ENCODE measurements around the gene GRB10. TPM values are rescaled to one million over a fixed set of nuclear protein-coding genes. Genes with fewer than 3 reads are reported as not detected.

GRB10 gene
- polyA plus RNA-seq, 1 donor from 2014 or later: 78.4 TPM

DNA sequence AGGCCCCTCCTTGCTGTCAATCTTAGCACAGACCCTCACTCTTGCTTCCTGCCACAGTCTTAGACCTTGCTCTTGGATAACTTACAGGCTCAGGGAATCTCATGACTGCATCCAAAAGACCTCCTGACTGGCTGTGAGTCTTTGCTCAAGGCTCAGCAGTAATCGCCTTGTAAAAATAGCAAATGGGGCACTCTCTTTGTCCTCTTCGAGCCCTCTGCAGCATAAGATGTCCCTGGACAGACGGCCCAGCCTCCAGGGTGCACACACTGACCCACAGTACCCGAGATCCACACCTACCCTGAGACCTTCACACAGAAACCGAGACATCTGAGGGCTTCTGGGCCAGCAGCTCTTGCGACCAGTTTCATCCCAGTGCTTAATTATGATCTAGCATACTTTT, 151.6 kb downstream of the GRB10 start:
- Histone ChIP-seq H3K36me3 (ENCODE audit: insufficient read depth, low read length) (no peaks in the 10 kb centered on the region), H2AFZ (ENCODE audit: low read depth, low read length) (no peak overlapping the region), H3K4me3 (ENCODE audit: low read length) (no peak overlapping the region), H4K20me1 (ENCODE audit: insufficient read depth) (no peaks in the 10 kb centered on the region), H3K79me2 (replicated peaks; ENCODE audit: insufficient read depth, low read length) (peaks cover 23% of the 10 kb centered on the region), H3K27me3 (ENCODE audit: insufficient read depth, low read depth, low read length) (no peaks in the 10 kb centered on the region), H3F3A (ENCODE audit: insufficient read depth, low read length, poor library complexity, severe bottlenecking) (no peaks in the 10 kb centered on the region), H3K9me2 (ENCODE audit: insufficient read depth, low read length) (no peaks in the 10 kb centered on the region), H3K9ac (ENCODE audit: low read length) (no peak overlapping the region), H3K27ac (ENCODE audit: low read length) (no peak overlapping the region), H3K4me2 (ENCODE audit: low read length) (no peak overlapping the region), H3K9me3 (ENCODE audit: low read length) (no peaks in the 10 kb centered on the region)
- TF ChIP-seq MXI1 (conservative IDR thresholded peaks at IDR 0.05; ENCODE audit: poor library complexity, severe bottlenecking): no peak
- no peak for TF ChIP-seq EP300 (conservative IDR thresholded peaks at IDR 0.05; ENCODE audit: poor library complexity, severe bottlenecking)
- no peak for TF ChIP-seq SMC3 (conservative IDR thresholded peaks at IDR 0.05; ENCODE audit: poor library complexity)
- TF ChIP-seq POLR2AphosphoS5 (IDR thresholded peaks at IDR 0.05): no peak
- no peak for TF ChIP-seq RAD21 (conservative IDR thresholded peaks at IDR 0.05)
- no peak for TF ChIP-seq EZH2 (IDR thresholded peaks at IDR 0.05; ENCODE audit: borderline replicate concordance, insufficient read depth, low read length, poor library complexity, severe bottlenecking)
- TF ChIP-seq, protein P1, sequence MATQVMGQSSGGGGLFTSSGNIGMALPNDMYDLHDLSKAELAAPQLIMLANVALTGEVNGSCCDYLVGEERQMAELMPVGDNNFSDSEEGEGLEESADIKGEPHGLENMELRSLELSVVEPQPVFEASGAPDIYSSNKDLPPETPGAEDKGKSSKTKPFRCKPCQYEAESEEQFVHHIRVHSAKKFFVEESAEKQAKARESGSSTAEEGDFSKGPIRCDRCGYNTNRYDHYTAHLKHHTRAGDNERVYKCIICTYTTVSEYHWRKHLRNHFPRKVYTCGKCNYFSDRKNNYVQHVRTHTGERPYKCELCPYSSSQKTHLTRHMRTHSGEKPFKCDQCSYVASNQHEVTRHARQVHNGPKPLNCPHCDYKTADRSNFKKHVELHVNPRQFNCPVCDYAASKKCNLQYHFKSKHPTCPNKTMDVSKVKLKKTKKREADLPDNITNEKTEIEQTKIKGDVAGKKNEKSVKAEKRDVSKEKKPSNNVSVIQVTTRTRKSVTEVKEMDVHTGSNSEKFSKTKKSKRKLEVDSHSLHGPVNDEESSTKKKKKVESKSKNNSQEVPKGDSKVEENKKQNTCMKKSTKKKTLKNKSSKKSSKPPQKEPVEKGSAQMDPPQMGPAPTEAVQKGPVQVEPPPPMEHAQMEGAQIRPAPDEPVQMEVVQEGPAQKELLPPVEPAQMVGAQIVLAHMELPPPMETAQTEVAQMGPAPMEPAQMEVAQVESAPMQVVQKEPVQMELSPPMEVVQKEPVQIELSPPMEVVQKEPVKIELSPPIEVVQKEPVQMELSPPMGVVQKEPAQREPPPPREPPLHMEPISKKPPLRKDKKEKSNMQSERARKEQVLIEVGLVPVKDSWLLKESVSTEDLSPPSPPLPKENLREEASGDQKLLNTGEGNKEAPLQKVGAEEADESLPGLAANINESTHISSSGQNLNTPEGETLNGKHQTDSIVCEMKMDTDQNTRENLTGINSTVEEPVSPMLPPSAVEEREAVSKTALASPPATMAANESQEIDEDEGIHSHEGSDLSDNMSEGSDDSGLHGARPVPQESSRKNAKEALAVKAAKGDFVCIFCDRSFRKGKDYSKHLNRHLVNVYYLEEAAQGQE (IDR thresholded peaks at IDR 0.05; ENCODE audit: borderline replicate concordance): no peak
- TF ChIP-seq, protein P2, sequence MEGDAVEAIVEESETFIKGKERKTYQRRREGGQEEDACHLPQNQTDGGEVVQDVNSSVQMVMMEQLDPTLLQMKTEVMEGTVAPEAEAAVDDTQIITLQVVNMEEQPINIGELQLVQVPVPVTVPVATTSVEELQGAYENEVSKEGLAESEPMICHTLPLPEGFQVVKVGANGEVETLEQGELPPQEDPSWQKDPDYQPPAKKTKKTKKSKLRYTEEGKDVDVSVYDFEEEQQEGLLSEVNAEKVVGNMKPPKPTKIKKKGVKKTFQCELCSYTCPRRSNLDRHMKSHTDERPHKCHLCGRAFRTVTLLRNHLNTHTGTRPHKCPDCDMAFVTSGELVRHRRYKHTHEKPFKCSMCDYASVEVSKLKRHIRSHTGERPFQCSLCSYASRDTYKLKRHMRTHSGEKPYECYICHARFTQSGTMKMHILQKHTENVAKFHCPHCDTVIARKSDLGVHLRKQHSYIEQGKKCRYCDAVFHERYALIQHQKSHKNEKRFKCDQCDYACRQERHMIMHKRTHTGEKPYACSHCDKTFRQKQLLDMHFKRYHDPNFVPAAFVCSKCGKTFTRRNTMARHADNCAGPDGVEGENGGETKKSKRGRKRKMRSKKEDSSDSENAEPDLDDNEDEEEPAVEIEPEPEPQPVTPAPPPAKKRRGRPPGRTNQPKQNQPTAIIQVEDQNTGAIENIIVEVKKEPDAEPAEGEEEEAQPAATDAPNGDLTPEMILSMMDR (IDR thresholded peaks at IDR 0.05; ENCODE audit: poor library complexity, severe bottlenecking): no peak
- TF ChIP-seq TAF1 (IDR thresholded peaks at IDR 0.05; ENCODE audit: low read depth): no peak

DNA sequence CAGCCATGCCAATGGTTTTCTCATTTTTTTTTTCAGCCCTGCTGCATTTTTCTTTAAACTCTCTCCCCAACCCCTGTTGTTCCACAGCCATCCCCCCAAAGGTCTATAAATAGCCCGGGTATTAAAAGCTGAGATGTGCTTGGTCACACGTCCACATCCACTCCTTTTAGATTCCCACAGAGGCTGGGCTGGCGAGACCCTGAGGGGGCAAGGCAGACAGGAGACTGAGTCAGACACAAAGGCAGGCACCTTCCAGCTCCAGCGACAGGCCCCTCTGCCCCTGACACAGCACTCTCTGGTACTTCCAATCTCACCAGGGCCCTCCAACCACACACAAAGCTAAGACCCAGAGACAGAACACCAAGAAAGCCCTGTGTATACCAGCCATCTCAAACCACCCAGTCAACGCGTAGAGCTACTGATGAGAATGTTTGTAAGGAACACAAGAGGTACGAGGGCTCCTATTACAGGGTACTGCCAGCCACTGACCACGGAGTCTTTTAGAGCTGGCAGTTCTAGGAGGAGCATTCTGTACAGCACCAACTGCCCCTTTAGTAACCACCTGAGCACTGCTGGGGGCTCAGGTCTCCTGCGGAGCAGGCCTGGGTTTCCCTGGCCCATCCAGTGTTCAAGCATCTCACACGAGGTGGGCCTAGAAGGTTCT, 153.3 kb downstream of the GRB10 start:
- H3F3A ChIP-seq (ENCODE audit: insufficient read depth, low read length, poor library complexity, severe bottlenecking): no peaks in the 10 kb centered on the region
- H3K27ac ChIP-seq (ENCODE audit: low read length): no peak overlapping the region
- no peaks in the 10 kb centered on the region for H3K9me3 ChIP-seq (ENCODE audit: low read length)
- H3K4me3 ChIP-seq (ENCODE audit: low read length): no peak overlapping the region
- H3K9ac ChIP-seq (ENCODE audit: low read length): no peak overlapping the region
- no peaks in the 10 kb centered on the region for H3K27me3 ChIP-seq (ENCODE audit: insufficient read depth, low read depth, low read length)
- H3K4me2 ChIP-seq (ENCODE audit: low read length): no peak overlapping the region
- H3K36me3 ChIP-seq (ENCODE audit: insufficient read depth, low read length): no peaks in the 10 kb centered on the region
- H2AFZ ChIP-seq (ENCODE audit: low read depth, low read length): no peak overlapping the region
- no peaks in the 10 kb centered on the region for H4K20me1 ChIP-seq (ENCODE audit: insufficient read depth)
- H3K9me2 ChIP-seq (ENCODE audit: insufficient read depth, low read length): no peaks in the 10 kb centered on the region
- H3K79me2 ChIP-seq (replicated peaks; ENCODE audit: insufficient read depth, low read length): peaks cover 13% of the 10 kb centered on the region
- TF ChIP-seq SMC3 (conservative IDR thresholded peaks at IDR 0.05; ENCODE audit: poor library complexity) (no peak), EP300 (conservative IDR thresholded peaks at IDR 0.05; ENCODE audit: poor library complexity, severe bottlenecking) (no peak), EZH2 (IDR thresholded peaks at IDR 0.05; ENCODE audit: borderline replicate concordance, insufficient read depth, low read length, poor library complexity, severe bottlenecking) (no peak), TAF1 (IDR thresholded peaks at IDR 0.05; ENCODE audit: low read depth) (no peak), RAD21 (conservative IDR thresholded peaks at IDR 0.05) (no peak), MXI1 (conservative IDR thresholded peaks at IDR 0.05; ENCODE audit: poor library complexity, severe bottlenecking) (no peak), POLR2AphosphoS5 (IDR thresholded peaks at IDR 0.05) (no peak)
- TF ChIP-seq, protein P1 (IDR thresholded peaks at IDR 0.05; ENCODE audit: borderline replicate concordance): no peak
- TF ChIP-seq, protein P2 (IDR thresholded peaks at IDR 0.05; ENCODE audit: poor library complexity, severe bottlenecking): no peak
